SK-N-SH treated with all-trans-retinoic acid at 6 μM for 48 hours (cell line): ENCODE measurements around the gene TNIK.

ENCODE experiments used
- CSDC2 ChIP-seq: fragments of 250-450 bp; sonication (Bioruptor Pico); IDR thresholded peaks from 2 replicates; pipeline ENCODE4 v1.5.0; 2020; ENCODE audit warnings: mild to moderate bottlenecking, moderate library complexity
- ISL1 ChIP-seq: fragments of 250-450 bp; sonication (Bioruptor Pico); IDR thresholded peaks from 2 replicates; pipeline ENCODE4 v2.1.2; 2022; ENCODE audit warnings: mild to moderate bottlenecking, moderate library complexity
- RARB ChIP-seq: fragments of 250-450 bp; sonication (Bioruptor Pico); IDR thresholded peaks from 2 replicates; pipeline ENCODE4 v1.8.0; 2021; ENCODE audit warnings: mild to moderate bottlenecking, moderate library complexity
- TCF4 ChIP-seq: fragments of 250-450 bp; sonication (Bioruptor Pico); IDR thresholded peaks from 2 replicates; pipeline ENCODE4 v1.8.0; 2021; ENCODE audit warnings: mild to moderate bottlenecking, moderate library complexity, borderline replicate concordance
- TOX ChIP-seq: fragments of 250-450 bp; sonication (Bioruptor Pico); IDR thresholded peaks from 2 replicates; pipeline ENCODE4 v1.8.0; 2021; ENCODE audit warnings: mild to moderate bottlenecking, moderate library complexity, borderline replicate concordance
- ZNF8 ChIP-seq: fragments of 450-650 bp; formaldehyde crosslinking; IDR thresholded peaks from 2 replicates; pipeline ENCODE4 v1.5.0; 2020; ENCODE audit warnings: mild to moderate bottlenecking, moderate library complexity
- TF ChIP-seq, protein P1 (sequence below): fragments of 250-450 bp; sonication (Bioruptor Pico); IDR thresholded peaks from 2 replicates; pipeline ENCODE4 v1.5.1; 2020; ENCODE audit warnings: low read depth, mild to moderate bottlenecking, moderate library complexity

DNA sequence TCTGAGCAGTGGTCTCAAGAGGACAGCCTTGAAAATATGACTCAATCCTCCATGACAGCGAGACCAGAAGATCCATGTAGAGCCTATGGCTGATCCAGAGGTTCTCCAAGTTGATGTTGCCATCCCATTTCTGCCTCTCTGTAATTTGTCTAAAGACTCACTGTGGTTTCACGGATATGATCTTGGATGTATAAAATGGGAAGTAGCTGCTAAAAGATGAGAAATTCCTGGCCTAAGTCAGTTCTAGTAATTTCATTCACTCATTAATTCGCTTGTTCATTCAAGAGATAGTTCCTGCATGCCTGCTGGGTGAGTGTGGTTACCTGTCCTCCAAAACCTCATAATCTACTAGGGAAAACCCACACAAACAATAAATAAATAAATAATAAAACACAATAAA lies 145.9 kb downstream of the TNIK start:
- TF ChIP-seq ISL1 (CRISPR knock-in tag) (no peak), CSDC2 (CRISPR knock-in tag) (no peak), TCF4 (CRISPR knock-in tag) (no peak), RARB (CRISPR knock-in tag) (no peak), ZNF8 (CRISPR knock-in tag) (no peak), TOX (CRISPR knock-in tag) (no peak)
- TF ChIP-seq, protein P1, sequence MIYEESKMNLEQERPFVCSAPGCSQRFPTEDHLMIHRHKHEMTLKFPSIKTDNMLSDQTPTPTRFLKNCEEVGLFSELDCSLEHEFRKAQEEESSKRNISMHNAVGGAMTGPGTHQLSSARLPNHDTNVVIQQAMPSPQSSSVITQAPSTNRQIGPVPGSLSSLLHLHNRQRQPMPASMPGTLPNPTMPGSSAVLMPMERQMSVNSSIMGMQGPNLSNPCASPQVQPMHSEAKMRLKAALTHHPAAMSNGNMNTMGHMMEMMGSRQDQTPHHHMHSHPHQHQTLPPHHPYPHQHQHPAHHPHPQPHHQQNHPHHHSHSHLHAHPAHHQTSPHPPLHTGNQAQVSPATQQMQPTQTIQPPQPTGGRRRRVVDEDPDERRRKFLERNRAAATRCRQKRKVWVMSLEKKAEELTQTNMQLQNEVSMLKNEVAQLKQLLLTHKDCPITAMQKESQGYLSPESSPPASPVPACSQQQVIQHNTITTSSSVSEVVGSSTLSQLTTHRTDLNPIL (CRISPR knock-in tag): no peak
